ENCODE measurements around the gene CCDC171.

Gene CCDC171

DNA sequence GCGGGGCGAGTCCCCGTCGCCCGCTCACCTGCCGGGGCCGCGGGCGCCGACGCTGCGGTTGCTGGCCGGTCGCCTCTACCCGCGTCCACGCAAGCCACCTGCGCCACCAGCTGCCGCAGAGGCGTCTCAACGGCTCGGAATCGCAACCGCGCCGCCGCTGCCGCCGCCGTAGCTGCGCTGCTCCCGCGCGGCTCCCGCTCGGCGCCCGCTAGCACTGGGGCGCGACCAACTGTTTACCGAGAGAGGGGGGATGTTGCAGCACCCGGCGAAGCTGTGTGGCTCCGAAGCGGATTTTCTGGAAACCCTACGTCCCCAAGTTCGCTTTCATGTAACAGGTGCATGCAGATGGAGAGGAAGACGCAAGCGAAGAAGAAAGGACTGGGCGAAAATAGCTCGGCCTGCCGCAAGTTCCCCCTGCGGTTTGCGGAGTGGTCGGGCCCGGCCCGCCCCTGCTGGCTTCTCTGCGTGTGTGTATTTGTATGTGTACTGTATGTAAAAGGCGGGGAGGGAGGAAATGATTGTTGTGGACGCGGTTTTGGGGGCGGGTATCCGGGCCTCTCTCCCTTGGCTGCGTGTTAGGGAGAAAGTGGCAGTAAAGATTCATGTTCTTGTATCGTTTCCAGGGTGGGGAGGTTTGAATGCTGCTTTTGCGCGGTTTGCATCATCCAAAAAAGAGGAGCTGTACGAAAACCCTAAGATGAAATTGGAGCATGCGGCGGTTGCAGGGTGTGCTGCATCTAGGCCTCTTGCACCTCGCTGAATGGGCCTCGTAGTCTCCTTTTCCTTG, 41.9 kb upstream of the CCDC171 start, which contains the start of gene PSIP1:
PSIP1 (minus strand) TSS at position 182 of the 787 bp plus-strand sequence. CDS start 782 bp downstream, outside the sequence.
- H2BK5ac ChIP-seq (ENCODE audit: low read depth, low read length, poor library complexity): peak within 1 kb of the TSS; percentile 91
- no peaks in the 10 kb centered on the region for H3K4me1 ChIP-seq (ENCODE audit: control insufficient read depth in 1 of 2, insufficient read depth in 2 of 2, low read length in 2 of 2)
- H3K14ac ChIP-seq (ENCODE audit: low read length): peak within 1 kb of the TSS; percentile 71
- H2BK12ac ChIP-seq (ENCODE audit: low read length): peak within 1 kb of the TSS; percentile 80
- peak within 1 kb of the TSS; percentile 88 for H3K18ac ChIP-seq (ENCODE audit: low read length)
- peak within 1 kb of the TSS; percentile 90 for H3K9ac ChIP-seq (ENCODE audit: low read length)
- peak within 1 kb of the TSS; percentile 76 for H4K8ac ChIP-seq (ENCODE audit: low read depth, low read length)
- peak within 1 kb of the TSS; percentile 75 for H2AFZ ChIP-seq (ENCODE audit: insufficient read depth, low read length, poor library complexity)
- peaks cover 8% of the 10 kb centered on the region for H3K79me2 ChIP-seq (ENCODE audit: control insufficient read depth, insufficient read depth, low read length, poor library complexity)
- H4K12ac ChIP-seq (ENCODE audit: low read depth, low read length): peak within 1 kb of the TSS; percentile 67
- no peaks in the 10 kb centered on the region for H3K9me3 ChIP-seq (ENCODE audit: insufficient read depth, low read depth, low read length)
- no peak within 1 kb of the TSS for H3K23ac ChIP-seq (ENCODE audit: low read length)
- H3K36me3 ChIP-seq (ENCODE audit: control insufficient read depth in 1 of 2, insufficient read depth in 2 of 2, low read length in 2 of 2): peaks cover 2 to 4% of the 10 kb centered on the region in 2 experiments
- H2BK120ac ChIP-seq (ENCODE audit: insufficient read depth, low read length, poor library complexity): peak within 1 kb of the TSS; percentile 81
- H3K79me1 ChIP-seq (ENCODE audit: low read length): peaks cover 10% of the 10 kb centered on the region
- WGBS (ENCODE audit: extremely low coverage, insufficient coverage, insufficient read length): no CpG with 5 or more reads among the region's 72 CpGs
- H3K4me2 ChIP-seq (ENCODE audit: low read length): peak within 1 kb of the TSS; percentile 69
- H3K4me3 ChIP-seq (ENCODE audit: low read depth, low read length): peak within 1 kb of the TSS; percentile 97
- H2AK5ac ChIP-seq (ENCODE audit: low read length): no peak within 1 kb of the TSS
- peak within 1 kb of the TSS; percentile 48 for H3K27ac ChIP-seq (ENCODE audit: low read depth, low read length)
- peak within 1 kb of the TSS; percentile 88 for H4K91ac ChIP-seq (ENCODE audit: low read depth, low read length)
- peak within 1 kb of the TSS; percentile 57 for H3K4ac ChIP-seq (ENCODE audit: low read depth, low read length)
- peak; percentile 61 to 80 for DNase-seq
- H3K27me3 ChIP-seq (ENCODE audit: insufficient read depth, low read length): no peaks in the 10 kb centered on the region

DNA sequence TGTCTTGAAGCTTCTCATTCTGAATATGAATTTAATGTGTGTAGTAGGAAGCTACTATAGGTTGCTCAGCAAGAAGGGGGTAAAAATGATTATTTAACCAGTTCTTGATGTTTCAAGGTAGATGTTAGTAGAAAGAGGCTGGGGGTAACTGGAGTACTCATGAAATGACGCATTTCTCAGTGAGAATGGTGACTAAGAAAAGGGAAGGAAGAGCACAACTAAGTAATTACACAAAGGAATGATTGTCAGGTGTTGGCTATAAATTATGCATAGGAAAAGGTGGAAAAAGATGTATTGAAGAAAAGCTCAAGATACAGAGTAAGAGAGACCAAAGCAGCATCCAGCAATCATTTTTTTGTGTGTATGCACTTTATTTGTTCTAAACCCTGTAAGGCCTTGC, 40.6 kb upstream of the CCDC171 start:
- H2BK12ac ChIP-seq (ENCODE audit: low read length): no peak overlapping the region
- no peak for DNase-seq
- no CpG with 5 or more reads among the region's 1 CpG for whole genome bisulfite sequencing (ENCODE audit: extremely low coverage, insufficient coverage, insufficient read length)

DNA sequence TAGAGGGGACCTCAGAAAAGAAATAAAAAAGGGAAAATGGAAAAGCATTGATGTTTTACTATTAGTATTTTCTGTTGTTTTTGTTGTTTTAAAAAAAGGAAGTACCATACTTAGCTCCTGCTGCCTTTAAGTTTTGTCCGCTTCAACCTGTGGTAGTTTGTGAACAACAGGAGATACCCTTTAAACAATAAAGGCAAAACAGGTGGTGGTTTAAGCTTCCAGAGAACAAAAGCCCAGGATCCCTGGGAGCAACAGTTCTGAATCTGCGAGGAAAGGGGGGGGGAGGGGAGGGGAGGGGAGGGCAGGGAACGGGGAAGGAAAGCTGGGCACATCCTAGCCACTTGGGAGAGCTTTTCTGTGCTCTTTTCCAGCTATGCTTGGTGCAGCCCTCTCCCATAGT, 40.0 kb upstream of the CCDC171 start:
- no peak overlapping the region for H3K4ac ChIP-seq (ENCODE audit: low read depth, low read length)
- H3K79me2 ChIP-seq (ENCODE audit: control insufficient read depth, insufficient read depth, low read length, poor library complexity): peaks cover 8% of the 10 kb centered on the region
- H3K14ac ChIP-seq (ENCODE audit: low read length): no peak overlapping the region
- no peak overlapping the region for H3K23ac ChIP-seq (ENCODE audit: low read length)
- H3K18ac ChIP-seq (ENCODE audit: low read length): no peak overlapping the region
- no peak overlapping the region for H3K4me3 ChIP-seq (ENCODE audit: low read depth, low read length)
- H3K79me1 ChIP-seq (ENCODE audit: low read length): peaks cover 10% of the 10 kb centered on the region
- H3K4me2 ChIP-seq (ENCODE audit: low read length): no peak overlapping the region
- H2AFZ ChIP-seq (ENCODE audit: insufficient read depth, low read length, poor library complexity): no peak overlapping the region
- H3K4me1 ChIP-seq (ENCODE audit: control insufficient read depth in 1 of 2, insufficient read depth in 2 of 2, low read length in 2 of 2): no peaks in the 10 kb centered on the region
- no peak overlapping the region for H3K27ac ChIP-seq (ENCODE audit: low read depth, low read length)
- no peak overlapping the region for H2AK5ac ChIP-seq (ENCODE audit: low read length)
- H4K12ac ChIP-seq (ENCODE audit: low read depth, low read length): no peak overlapping the region
- H4K8ac ChIP-seq (ENCODE audit: low read depth, low read length): no peak overlapping the region
- H2BK5ac ChIP-seq (ENCODE audit: low read depth, low read length, poor library complexity): no peak overlapping the region
- H3K9ac ChIP-seq (ENCODE audit: low read length): no peak overlapping the region
- no peak overlapping the region for H4K91ac ChIP-seq (ENCODE audit: low read depth, low read length)
- no peak for DNase-seq
- H3K27me3 ChIP-seq (ENCODE audit: insufficient read depth, low read length): no peaks in the 10 kb centered on the region
- no CpG with 5 or more reads among the region's 3 CpGs for WGBS (ENCODE audit: extremely low coverage, insufficient coverage, insufficient read length)
- H2BK12ac ChIP-seq (ENCODE audit: low read length): no peak overlapping the region
- H2BK120ac ChIP-seq (ENCODE audit: insufficient read depth, low read length, poor library complexity): no peak overlapping the region
- no peaks in the 10 kb centered on the region for H3K9me3 ChIP-seq (ENCODE audit: insufficient read depth, low read depth, low read length)
- no peaks in the 10 kb centered on the region for H3K36me3 ChIP-seq (ENCODE audit: control insufficient read depth in 1 of 2, insufficient read depth in 2 of 2, low read length in 2 of 2)

More for the DNA sequence above, 40.6 kb upstream of the CCDC171 start:
- Histone ChIP-seq H3K4me2 (ENCODE audit: low read length) (no peak overlapping the region), H4K8ac (ENCODE audit: low read depth, low read length) (no peak overlapping the region), H3K36me3 (ENCODE audit: control insufficient read depth in 1 of 2, insufficient read depth in 2 of 2, low read length in 2 of 2) (peaks cover under 1 to 3% of the 10 kb centered on the region in 2 experiments), H2BK120ac (ENCODE audit: insufficient read depth, low read length, poor library complexity) (no peak overlapping the region), H3K79me2 (ENCODE audit: control insufficient read depth, insufficient read depth, low read length, poor library complexity) (peaks cover 8% of the 10 kb centered on the region), H4K12ac (ENCODE audit: low read depth, low read length) (no peak overlapping the region), H2BK5ac (ENCODE audit: low read depth, low read length, poor library complexity) (no peak overlapping the region), H3K18ac (ENCODE audit: low read length) (no peak overlapping the region), H3K79me1 (ENCODE audit: low read length) (peaks cover 10% of the 10 kb centered on the region), H3K27ac (ENCODE audit: low read depth, low read length) (no peak overlapping the region), H3K4me1 (ENCODE audit: control insufficient read depth in 1 of 2, insufficient read depth in 2 of 2, low read length in 2 of 2) (no peaks in the 10 kb centered on the region), H4K91ac (ENCODE audit: low read depth, low read length) (no peak overlapping the region), H3K4ac (ENCODE audit: low read depth, low read length) (no peak overlapping the region), H3K4me3 (ENCODE audit: low read depth, low read length) (no peak overlapping the region), H2AFZ (ENCODE audit: insufficient read depth, low read length, poor library complexity) (no peak overlapping the region), H3K23ac (ENCODE audit: low read length) (no peak overlapping the region), H2AK5ac (ENCODE audit: low read length) (no peak overlapping the region), H3K9ac (ENCODE audit: low read length) (no peak overlapping the region), H3K27me3 (ENCODE audit: insufficient read depth, low read length) (no peaks in the 10 kb centered on the region), H3K9me3 (ENCODE audit: insufficient read depth, low read depth, low read length) (no peaks in the 10 kb centered on the region), H3K14ac (ENCODE audit: low read length) (no peak overlapping the region)

DNA sequence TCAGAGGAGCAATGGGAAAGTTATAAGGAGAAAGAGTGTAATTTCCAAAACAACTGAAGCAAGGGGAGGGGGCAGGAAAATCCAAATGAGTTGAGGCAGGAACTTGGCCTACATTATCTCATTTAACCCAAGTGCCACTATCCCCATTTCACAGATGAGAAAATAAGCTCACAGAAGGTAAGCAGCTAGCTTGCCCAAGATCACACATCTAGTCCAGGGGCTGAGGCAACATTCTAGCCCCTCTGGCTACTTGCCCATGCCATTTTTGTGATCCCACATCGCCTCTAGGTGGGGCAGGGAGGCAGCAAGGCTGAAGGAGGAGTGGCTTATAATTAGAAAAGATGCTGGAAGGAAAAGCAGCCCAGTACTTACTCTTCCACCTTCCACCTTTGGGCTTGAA, 39.5 kb upstream of the CCDC171 start:
- Histone ChIP-seq H2AK5ac (ENCODE audit: low read length) (no peak overlapping the region), H2AFZ (ENCODE audit: insufficient read depth, low read length, poor library complexity) (no peak overlapping the region), H3K36me3 (ENCODE audit: control insufficient read depth in 1 of 2, insufficient read depth in 2 of 2, low read length in 2 of 2) (no peaks in the 10 kb centered on the region), H3K4me3 (ENCODE audit: low read depth, low read length) (no peak overlapping the region), H2BK5ac (ENCODE audit: low read depth, low read length, poor library complexity) (no peak overlapping the region), H2BK12ac (ENCODE audit: low read length) (no peak overlapping the region), H4K12ac (ENCODE audit: low read depth, low read length) (no peak overlapping the region), H3K4me1 (ENCODE audit: control insufficient read depth in 1 of 2, insufficient read depth in 2 of 2, low read length in 2 of 2) (no peaks in the 10 kb centered on the region), H3K79me1 (ENCODE audit: low read length) (peaks cover 10% of the 10 kb centered on the region), H4K91ac (ENCODE audit: low read depth, low read length) (no peak overlapping the region), H3K18ac (ENCODE audit: low read length) (no peak overlapping the region), H3K79me2 (ENCODE audit: control insufficient read depth, insufficient read depth, low read length, poor library complexity) (peaks cover 8% of the 10 kb centered on the region), H3K27ac (ENCODE audit: low read depth, low read length) (no peak overlapping the region), H3K23ac (ENCODE audit: low read length) (no peak overlapping the region), H3K27me3 (ENCODE audit: insufficient read depth, low read length) (no peaks in the 10 kb centered on the region), H3K14ac (ENCODE audit: low read length) (no peak overlapping the region), H3K4me2 (ENCODE audit: low read length) (no peak overlapping the region), H2BK120ac (ENCODE audit: insufficient read depth, low read length, poor library complexity) (no peak overlapping the region), H3K4ac (ENCODE audit: low read depth, low read length) (no peak overlapping the region), H3K9ac (ENCODE audit: low read length) (no peak overlapping the region), H3K9me3 (ENCODE audit: insufficient read depth, low read depth, low read length) (no peaks in the 10 kb centered on the region), H4K8ac (ENCODE audit: low read depth, low read length) (no peak overlapping the region)
- peak in 1 of 2 donors; percentile 49 for DNase-seq
- no CpG with 5 or more reads among the region's 1 CpG for WGBS (ENCODE audit: extremely low coverage, insufficient coverage, insufficient read length)
